ENCODE results near the gene VWA3B. TPM values are rescaled to one million over a fixed set of nuclear protein-coding genes. Genes with fewer than 3 reads are reported as not detected.
"Not testable (repeated sequence)": the region's sequence is repeated elsewhere in the genome, so short reads cannot be mapped to it uniquely, and the experiment has no call there.

VWA3B gene
- total RNA-seq, 1 donor from 2014 or later = not detected

- not testable (repeated sequence) for H3K4me3 ChIP-seq (ENCODE audit: low read length in 3 of 3); H3K9me3 ChIP-seq (ENCODE audit: control insufficient read depth in 3 of 3, low read length in 3 of 3); H3K4me1 ChIP-seq (ENCODE audit: control insufficient read depth in 3 of 3, insufficient read depth in 3 of 3, low read length in 3 of 3); H3K9ac ChIP-seq (ENCODE audit: low read depth in 1 of 3, low read length in 3 of 3); H3K36me3 ChIP-seq (ENCODE audit: control insufficient read depth in 3 of 3, insufficient read depth in 3 of 3, low read length in 3 of 3); H3K27ac ChIP-seq (ENCODE audit: low read depth, low read length); H3K27me3 ChIP-seq (ENCODE audit: control insufficient read depth in 3 of 3, insufficient read depth in 3 of 3, low read length in 3 of 3)
Observed at GRCh38 chr2:98147900-98148299, 60.9 kb downstream of the VWA3B start.

- Histone ChIP-seq H3K36me3 (ENCODE audit: control insufficient read depth in 3 of 3, insufficient read depth in 3 of 3, low read length in 3 of 3) (no peaks in the 10 kb centered on the region), H3K27me3 (ENCODE audit: control insufficient read depth in 3 of 3, insufficient read depth in 3 of 3, low read length in 3 of 3) (no peaks in the 10 kb centered on the region), H3K9me3 (ENCODE audit: control insufficient read depth in 3 of 3, low read length in 3 of 3) (peaks cover 0 to 2% (median 0%) of the 10 kb centered on the region in 3 donors), H3K4me1 (ENCODE audit: control insufficient read depth in 3 of 3, insufficient read depth in 3 of 3, low read length in 3 of 3) (peaks cover 5 to 16% (median 9%) of the 10 kb centered on the region in 3 donors), H3K9ac (ENCODE audit: low read depth in 1 of 3, low read length in 3 of 3) (peak overlapping the region in 1 of 3 donors; percentile 32), H3K4me3 (ENCODE audit: low read length in 3 of 3) (peak overlapping the region in 1 of 3 donors; percentile 52), H3K27ac (ENCODE audit: low read depth, low read length) (peak overlapping the region; percentile 8)
Observed at GRCh38 chr2:98148595-98149332, 61.8 kb downstream of the VWA3B start.

GRCh38 chr2:98149333-98149697 lies 62.3 kb downstream of the VWA3B start:
- Histone ChIP-seq H3K27me3 (ENCODE audit: control insufficient read depth in 3 of 3, insufficient read depth in 3 of 3, low read length in 3 of 3) (no peaks in the 10 kb centered on the region), H3K4me1 (ENCODE audit: control insufficient read depth in 3 of 3, insufficient read depth in 3 of 3, low read length in 3 of 3) (peaks cover 5 to 16% (median 9%) of the 10 kb centered on the region in 3 donors), H3K9me3 (ENCODE audit: control insufficient read depth in 3 of 3, low read length in 3 of 3) (peaks cover 0 to 2% (median 0%) of the 10 kb centered on the region in 3 donors), H3K9ac (ENCODE audit: low read depth in 1 of 3, low read length in 3 of 3) (peak overlapping the region in 1 of 3 donors; percentile 32), H3K36me3 (ENCODE audit: control insufficient read depth in 3 of 3, insufficient read depth in 3 of 3, low read length in 3 of 3) (no peaks in the 10 kb centered on the region), H3K4me3 (ENCODE audit: low read length in 3 of 3) (peak overlapping the region in 2 of 3 donors; percentile 22 to 52), H3K27ac (ENCODE audit: low read depth, low read length) (peak overlapping the region; percentile 8)

GRCh38 chr2:98153481-98153880 lies 66.5 kb downstream of the VWA3B start:
- H3K27ac ChIP-seq (ENCODE audit: low read depth, low read length) = no peak overlapping the region
- no peaks in the 10 kb centered on the region for H3K27me3 ChIP-seq (ENCODE audit: control insufficient read depth in 3 of 3, insufficient read depth in 3 of 3, low read length in 3 of 3)
- peak overlapping the region in 1 of 3 donors; percentile 26 for H3K9ac ChIP-seq (ENCODE audit: low read depth in 1 of 3, low read length in 3 of 3)
- no peaks in the 10 kb centered on the region for H3K9me3 ChIP-seq (ENCODE audit: control insufficient read depth in 3 of 3, low read length in 3 of 3)
- no peaks in the 10 kb centered on the region for H3K36me3 ChIP-seq (ENCODE audit: control insufficient read depth in 3 of 3, insufficient read depth in 3 of 3, low read length in 3 of 3)
- no peak overlapping the region for H3K4me3 ChIP-seq (ENCODE audit: low read length in 3 of 3)
- H3K4me1 ChIP-seq (ENCODE audit: control insufficient read depth in 3 of 3, insufficient read depth in 3 of 3, low read length in 3 of 3) = peaks cover 10 to 26% (median 24%) of the 10 kb centered on the region in 3 donors

GRCh38 chr2:98155291-98155690 lies 68.3 kb downstream of the VWA3B start:
- Histone ChIP-seq H3K9me3 (ENCODE audit: control insufficient read depth in 3 of 3, low read length in 3 of 3) (no peaks in the 10 kb centered on the region), H3K27me3 (ENCODE audit: control insufficient read depth in 3 of 3, insufficient read depth in 3 of 3, low read length in 3 of 3) (no peaks in the 10 kb centered on the region), H3K27ac (ENCODE audit: low read depth, low read length) (no peak overlapping the region), H3K36me3 (ENCODE audit: control insufficient read depth in 3 of 3, insufficient read depth in 3 of 3, low read length in 3 of 3) (no peaks in the 10 kb centered on the region), H3K9ac (ENCODE audit: low read depth in 1 of 3, low read length in 3 of 3) (no peak overlapping the region), H3K4me3 (ENCODE audit: low read length in 3 of 3) (no peak overlapping the region), H3K4me1 (ENCODE audit: control insufficient read depth in 3 of 3, insufficient read depth in 3 of 3, low read length in 3 of 3) (peaks cover 23 to 40% (median 38%) of the 10 kb centered on the region in 3 donors)

- H3K4me3 ChIP-seq (ENCODE audit: low read length in 3 of 3) = no peak overlapping the region
- no peak overlapping the region for H3K27ac ChIP-seq (ENCODE audit: low read depth, low read length)
- no peak overlapping the region for H3K9ac ChIP-seq (ENCODE audit: low read depth in 1 of 3, low read length in 3 of 3)
- peaks cover 27 to 45% (median 38%) of the 10 kb centered on the region in 3 donors for H3K4me1 ChIP-seq (ENCODE audit: control insufficient read depth in 3 of 3, insufficient read depth in 3 of 3, low read length in 3 of 3)
- no peaks in the 10 kb centered on the region for H3K27me3 ChIP-seq (ENCODE audit: control insufficient read depth in 3 of 3, insufficient read depth in 3 of 3, low read length in 3 of 3)
- no peaks in the 10 kb centered on the region for H3K36me3 ChIP-seq (ENCODE audit: control insufficient read depth in 3 of 3, insufficient read depth in 3 of 3, low read length in 3 of 3)
- H3K9me3 ChIP-seq (ENCODE audit: control insufficient read depth in 3 of 3, low read length in 3 of 3) = no peaks in the 10 kb centered on the region
Observed at GRCh38 chr2:98155716-98156115, 68.7 kb downstream of the VWA3B start.

- Histone ChIP-seq H3K4me3 (ENCODE audit: low read length in 3 of 3) (no peak overlapping the region), H3K27me3 (ENCODE audit: control insufficient read depth in 3 of 3, insufficient read depth in 3 of 3, low read length in 3 of 3) (no peaks in the 10 kb centered on the region), H3K27ac (ENCODE audit: low read depth, low read length) (no peak overlapping the region), H3K9ac (ENCODE audit: low read depth in 1 of 3, low read length in 3 of 3) (no peak overlapping the region), H3K9me3 (ENCODE audit: control insufficient read depth in 3 of 3, low read length in 3 of 3) (no peaks in the 10 kb centered on the region), H3K36me3 (ENCODE audit: control insufficient read depth in 3 of 3, insufficient read depth in 3 of 3, low read length in 3 of 3) (no peaks in the 10 kb centered on the region), H3K4me1 (ENCODE audit: control insufficient read depth in 3 of 3, insufficient read depth in 3 of 3, low read length in 3 of 3) (peaks cover 33 to 51% (median 43%) of the 10 kb centered on the region in 3 donors)
Observed at GRCh38 chr2:98156304-98156703, 69.3 kb downstream of the VWA3B start.

- H3K36me3 ChIP-seq (ENCODE audit: control insufficient read depth in 3 of 3, insufficient read depth in 3 of 3, low read length in 3 of 3) = no peaks in the 10 kb centered on the region
- H3K27ac ChIP-seq (ENCODE audit: low read depth, low read length) = peak overlapping the region; percentile 98
- no peaks in the 10 kb centered on the region for H3K9me3 ChIP-seq (ENCODE audit: control insufficient read depth in 3 of 3, low read length in 3 of 3)
- no peak overlapping the region for H3K4me3 ChIP-seq (ENCODE audit: low read length in 3 of 3)
- H3K27me3 ChIP-seq (ENCODE audit: control insufficient read depth in 3 of 3, insufficient read depth in 3 of 3, low read length in 3 of 3) = no peaks in the 10 kb centered on the region
- peak overlapping the region; percentile 55 to 78 (median 73) for H3K9ac ChIP-seq (ENCODE audit: low read depth in 1 of 3, low read length in 3 of 3)
- H3K4me1 ChIP-seq (ENCODE audit: control insufficient read depth in 3 of 3, insufficient read depth in 3 of 3, low read length in 3 of 3) = peaks cover 38 to 62% (median 53%) of the 10 kb centered on the region in 3 donors
Observed at GRCh38 chr2:98157557-98157956, 70.6 kb downstream of the VWA3B start.

- Histone ChIP-seq H3K27me3 (ENCODE audit: control insufficient read depth in 3 of 3, insufficient read depth in 3 of 3, low read length in 3 of 3) (no peaks in the 10 kb centered on the region), H3K4me1 (ENCODE audit: control insufficient read depth in 3 of 3, insufficient read depth in 3 of 3, low read length in 3 of 3) (peaks cover 39 to 62% (median 53%) of the 10 kb centered on the region in 3 donors), H3K27ac (ENCODE audit: low read depth, low read length) (peak overlapping the region; percentile 98), H3K4me3 (ENCODE audit: low read length in 3 of 3) (peak overlapping the region in 1 of 3 donors; percentile 44), H3K9me3 (ENCODE audit: control insufficient read depth in 3 of 3, low read length in 3 of 3) (no peaks in the 10 kb centered on the region), H3K36me3 (ENCODE audit: control insufficient read depth in 3 of 3, insufficient read depth in 3 of 3, low read length in 3 of 3) (no peaks in the 10 kb centered on the region), H3K9ac (ENCODE audit: low read depth in 1 of 3, low read length in 3 of 3) (peak overlapping the region; percentile 73 to 79 (median 78))
Observed at GRCh38 chr2:98158305-98158704, 71.3 kb downstream of the VWA3B start.

GRCh38 chr2:98160554-98160953 lies 73.6 kb downstream of the VWA3B start:
- Histone ChIP-seq H3K36me3 (ENCODE audit: control insufficient read depth in 3 of 3, insufficient read depth in 3 of 3, low read length in 3 of 3) (no peaks in the 10 kb centered on the region), H3K27ac (ENCODE audit: low read depth, low read length) (peak overlapping the region; percentile 98), H3K4me3 (ENCODE audit: low read length in 3 of 3) (peak overlapping the region in 1 of 3 donors; percentile 45), H3K27me3 (ENCODE audit: control insufficient read depth in 3 of 3, insufficient read depth in 3 of 3, low read length in 3 of 3) (no peaks in the 10 kb centered on the region), H3K9ac (ENCODE audit: low read depth in 1 of 3, low read length in 3 of 3) (peak overlapping the region; percentile 78 to 79 (median 79)), H3K4me1 (ENCODE audit: control insufficient read depth in 3 of 3, insufficient read depth in 3 of 3, low read length in 3 of 3) (peaks cover 59 to 81% (median 70%) of the 10 kb centered on the region in 3 donors), H3K9me3 (ENCODE audit: control insufficient read depth in 3 of 3, low read length in 3 of 3) (no peaks in the 10 kb centered on the region)

All from skeletal muscle tissue (tissue), 4 donors.